CD4-positive, alpha-beta T cell treated with Interleukin-15 for 4 hours (primary cell): ENCODE results near the gene TMEM255B.
"Not testable (repeated sequence)": the region's sequence is repeated elsewhere in the genome, so short reads cannot be mapped to it uniquely, and the experiment has no call there.

Experiments
- DNase-seq: peaks from one replicate; pipeline ENCODE4 v3.0.0-alpha.2; 2020; ENCODE audit warnings: low spot score

The TMEM255B gene

DNA sequence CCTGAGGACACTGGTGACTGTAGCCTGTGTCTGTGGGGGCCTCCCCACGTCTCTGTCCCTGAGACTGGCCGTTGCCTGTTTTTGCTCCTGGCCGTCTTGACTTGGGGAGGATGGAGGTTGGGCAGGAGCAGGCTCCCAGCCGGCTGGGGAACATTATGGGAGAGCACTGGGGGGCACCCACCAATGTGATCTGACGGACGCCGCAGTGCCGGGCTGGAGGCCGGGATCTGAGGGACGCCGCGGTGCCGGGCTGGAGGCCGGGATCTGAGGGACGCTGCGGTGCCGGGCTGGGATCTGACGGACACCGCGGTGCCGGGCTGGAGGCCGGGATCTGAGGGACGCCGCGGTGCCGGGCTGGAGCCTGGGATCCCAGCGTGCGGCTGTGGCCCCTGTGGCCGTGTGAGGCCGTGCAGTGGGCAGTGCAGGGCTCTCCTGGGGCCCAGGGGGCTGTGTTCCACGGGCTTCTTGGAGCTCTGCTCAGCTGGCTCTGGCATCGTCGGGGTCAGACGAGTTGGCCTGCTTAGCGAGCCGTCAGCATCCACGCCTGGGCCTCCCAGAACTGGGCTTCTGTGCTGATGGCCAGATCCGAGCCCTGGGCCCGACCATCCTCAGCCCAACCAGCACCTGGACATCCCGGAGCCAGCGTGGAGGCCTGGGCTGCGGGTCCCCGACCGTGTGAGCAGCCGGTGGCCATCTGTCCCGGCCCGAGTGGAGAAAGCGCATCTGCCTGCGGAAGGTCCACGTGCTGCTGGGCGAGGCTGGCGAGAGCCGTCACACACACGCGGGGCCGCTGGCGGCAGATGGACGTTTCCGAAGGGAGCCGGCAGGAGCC, 59.0 kb downstream of the TMEM255B start:
- no peak for DNase-seq

- DNase-seq, result no peak
These were observed 59.8 kb downstream of the TMEM255B start for GRCh38 chr13:113818700-113819295.

DNA sequence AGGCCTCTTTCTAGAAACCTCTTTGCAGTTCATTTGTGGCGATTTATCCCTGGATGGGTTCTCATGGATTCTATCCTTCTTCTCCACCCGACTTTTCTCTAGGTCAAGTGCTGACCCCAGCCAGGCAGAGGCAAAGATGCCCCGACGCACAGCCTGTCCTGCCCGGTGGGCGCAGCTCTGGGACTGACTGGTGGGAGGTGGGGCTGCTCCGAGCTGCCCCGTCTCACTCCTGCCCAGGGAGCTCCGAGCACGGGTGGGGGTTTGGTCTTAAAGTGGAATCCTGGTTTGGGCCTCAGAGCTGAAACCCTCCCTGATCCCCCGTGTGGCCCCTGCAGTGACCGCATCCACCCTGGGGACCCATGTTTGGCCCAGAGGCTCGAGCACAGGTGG, 60.3 kb downstream of the TMEM255B start:
- no peak for DNase-seq

DNA sequence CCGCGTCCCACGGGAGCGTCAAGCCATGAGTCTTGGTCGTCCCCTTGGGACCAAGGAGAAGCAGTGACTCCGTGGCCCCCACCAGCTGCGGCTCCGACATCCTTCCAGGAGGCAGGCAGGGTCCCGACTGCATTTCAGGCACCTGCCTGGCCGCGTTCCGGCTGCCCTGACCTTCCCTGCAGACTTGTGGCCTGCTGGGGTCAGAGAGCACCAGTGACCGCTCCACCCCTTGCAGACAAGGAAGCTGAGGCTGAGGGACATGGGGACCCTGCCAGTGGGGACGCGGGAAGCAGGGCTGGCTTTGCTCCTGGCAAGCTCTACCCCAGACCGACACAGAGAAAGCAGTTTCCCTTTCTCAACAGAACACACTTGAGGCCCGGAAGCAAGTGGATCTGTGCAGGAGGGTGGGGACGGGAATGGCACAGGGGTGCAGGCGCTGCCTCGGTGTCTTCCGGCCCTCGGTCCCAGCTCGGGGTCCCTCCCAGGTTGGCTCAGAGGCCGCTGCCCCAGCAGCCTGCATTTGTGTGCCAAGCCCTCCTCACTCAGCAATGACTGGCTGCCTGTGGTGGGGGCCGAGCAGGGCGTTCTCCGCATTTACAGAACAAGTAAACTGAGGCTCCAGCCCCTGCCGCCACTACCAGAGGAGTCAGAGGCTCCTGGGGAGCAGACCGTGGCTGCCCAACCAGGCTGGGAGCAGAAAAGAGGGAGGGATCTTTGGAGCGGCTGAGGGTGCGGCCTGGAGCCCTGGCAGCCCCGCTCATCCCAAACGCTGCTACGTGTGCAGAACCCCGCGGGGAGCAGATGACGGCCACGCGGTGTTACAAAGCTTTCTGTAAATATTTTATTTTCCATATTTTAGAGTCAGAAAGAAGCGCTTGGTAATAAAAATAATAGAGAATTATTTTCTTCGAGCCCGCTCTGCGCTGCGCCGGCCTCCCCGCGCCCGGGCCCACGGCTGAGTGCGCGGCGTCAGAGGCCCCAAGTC, 61.0 kb downstream of the TMEM255B start:
- DNase-seq, result no peak

DNA sequence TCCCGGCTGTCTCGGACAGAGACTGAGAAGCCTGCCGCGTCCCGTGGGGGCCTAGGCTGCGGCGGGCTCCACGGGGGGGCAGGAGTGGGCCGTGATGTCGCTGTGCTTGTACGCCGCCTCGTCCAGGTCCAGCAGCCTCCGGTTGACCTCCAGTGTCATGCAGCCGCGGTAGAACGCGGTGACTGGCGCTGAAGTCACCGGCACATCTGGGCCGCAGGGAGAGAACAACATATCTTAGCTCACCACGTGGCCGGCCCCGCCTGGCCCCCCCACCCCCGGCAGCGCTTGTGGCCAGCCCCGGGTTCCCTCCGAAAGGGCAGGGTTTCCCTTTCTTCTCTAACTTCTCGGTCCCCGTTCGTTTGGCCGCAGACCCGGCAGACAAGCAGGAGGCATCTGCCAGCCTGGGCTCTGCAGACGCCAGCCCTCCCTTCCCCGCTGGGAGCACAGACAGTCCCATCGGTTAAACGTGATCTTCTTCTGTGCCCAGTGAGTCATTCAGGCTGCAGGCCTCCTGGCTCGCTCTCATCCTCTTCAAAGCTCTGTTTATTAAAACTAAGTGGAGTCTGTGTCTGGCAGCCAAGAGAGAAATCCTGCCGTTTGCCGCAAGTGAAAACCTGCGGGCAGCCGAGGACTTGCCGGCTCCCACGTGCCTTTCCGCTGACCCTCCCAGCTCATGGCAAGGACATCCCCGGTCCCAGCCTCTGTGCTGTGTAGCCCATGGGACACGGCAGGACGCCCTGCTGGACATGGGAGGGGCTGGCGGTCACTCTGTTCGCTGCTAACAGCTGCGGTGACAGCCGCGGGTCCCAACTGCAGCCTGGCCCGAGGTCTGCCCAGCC, 62.0 kb downstream of the TMEM255B start:
- no peak for DNase-seq

GRCh38 chr13:113821847-113822246, 62.8 kb downstream of the TMEM255B start:
- DNase-seq, result no peak

GRCh38 chr13:113822266-113822665, 63.2 kb downstream of the TMEM255B start:
- DNase-seq, result no peak

DNA sequence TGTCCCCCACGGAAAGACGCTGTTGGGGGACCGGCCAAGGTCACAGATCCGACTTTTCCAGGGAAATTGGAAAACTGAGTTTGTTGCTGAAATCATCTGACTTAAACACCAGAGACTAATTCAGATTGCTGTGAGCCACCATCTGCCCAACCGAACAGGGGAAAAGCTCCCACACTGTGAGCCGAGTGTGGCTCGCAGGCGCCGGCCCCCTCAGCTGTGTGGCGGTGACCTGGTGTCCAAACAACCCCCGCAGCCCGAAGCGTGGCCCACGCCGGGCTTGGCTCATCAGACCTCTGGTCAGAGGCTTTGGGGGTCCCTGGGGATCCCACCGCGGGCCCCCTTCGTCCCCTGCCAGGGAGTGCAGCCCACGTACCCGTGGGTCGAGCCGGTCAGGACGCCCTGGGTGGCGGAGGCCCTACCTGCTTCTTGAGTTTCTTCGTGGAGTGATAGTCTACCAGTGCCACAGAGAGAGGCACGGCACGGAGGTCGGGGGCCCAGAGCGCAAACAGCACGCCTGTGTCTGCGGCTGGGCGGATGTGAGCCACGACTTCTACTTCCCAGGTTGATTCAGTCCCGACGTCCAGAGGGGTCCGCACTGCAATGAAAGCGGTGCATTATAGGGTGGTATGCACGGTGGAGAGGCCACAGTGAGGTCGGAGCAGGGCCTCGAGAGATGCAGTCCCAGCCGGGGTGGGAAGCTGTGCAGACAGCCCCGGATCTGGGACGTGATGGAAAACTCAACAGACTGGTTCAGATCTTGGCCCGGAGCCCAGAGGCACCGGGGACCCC, 64.1 kb downstream of the TMEM255B start:
- DNase-seq, result no peak

- DNase-seq, result no peak
These were observed 64.7 kb downstream of the TMEM255B start for GRCh38 chr13:113823771-113824170.

DNA sequence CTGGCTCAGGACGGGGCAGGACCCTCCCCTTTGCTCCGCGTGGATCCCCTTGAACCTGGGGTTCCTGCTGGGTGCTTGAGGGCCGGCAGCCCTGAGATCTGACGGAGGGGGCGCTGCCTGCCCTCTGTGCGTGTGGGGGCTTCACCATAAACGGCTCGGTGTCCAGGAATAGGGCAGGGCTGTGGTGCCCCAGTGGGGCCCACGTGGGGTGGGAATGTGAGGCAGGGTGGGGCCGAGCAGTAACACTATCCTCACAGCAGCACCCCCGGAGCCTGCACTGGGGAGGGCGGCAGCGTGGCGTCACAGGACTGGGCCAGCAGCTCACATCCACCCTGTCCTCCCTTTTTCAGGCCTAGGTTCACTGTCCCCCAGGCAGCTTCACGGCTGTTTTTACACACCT, 66.8 kb downstream of the TMEM255B start:
- DNase-seq, result no peak

- DNase-seq, result not testable (repeated sequence)
These were observed 67.4 kb downstream of the TMEM255B start for GRCh38 chr13:113826446-113826845.

DNA sequence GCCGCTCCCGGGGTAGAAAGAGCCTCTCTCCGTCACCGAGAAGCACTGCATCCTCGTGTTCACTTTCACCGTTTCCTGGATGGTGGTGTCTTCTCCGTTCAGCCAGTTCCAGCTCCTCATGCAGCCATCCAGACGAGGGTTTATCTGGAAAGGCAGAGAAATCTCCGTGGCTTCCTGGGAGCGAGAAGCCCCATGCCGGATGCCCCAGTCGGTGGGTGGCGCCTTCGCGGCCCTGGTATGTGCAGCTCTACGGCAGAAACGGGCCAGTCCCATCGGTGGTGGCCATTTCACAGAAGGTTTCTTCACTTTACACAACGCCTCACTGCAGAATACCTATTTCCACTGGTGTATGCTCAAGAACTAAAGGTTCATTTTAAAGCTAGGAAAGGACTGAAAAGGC, 68.0 kb downstream of the TMEM255B start:
- no peak for DNase-seq

DNA sequence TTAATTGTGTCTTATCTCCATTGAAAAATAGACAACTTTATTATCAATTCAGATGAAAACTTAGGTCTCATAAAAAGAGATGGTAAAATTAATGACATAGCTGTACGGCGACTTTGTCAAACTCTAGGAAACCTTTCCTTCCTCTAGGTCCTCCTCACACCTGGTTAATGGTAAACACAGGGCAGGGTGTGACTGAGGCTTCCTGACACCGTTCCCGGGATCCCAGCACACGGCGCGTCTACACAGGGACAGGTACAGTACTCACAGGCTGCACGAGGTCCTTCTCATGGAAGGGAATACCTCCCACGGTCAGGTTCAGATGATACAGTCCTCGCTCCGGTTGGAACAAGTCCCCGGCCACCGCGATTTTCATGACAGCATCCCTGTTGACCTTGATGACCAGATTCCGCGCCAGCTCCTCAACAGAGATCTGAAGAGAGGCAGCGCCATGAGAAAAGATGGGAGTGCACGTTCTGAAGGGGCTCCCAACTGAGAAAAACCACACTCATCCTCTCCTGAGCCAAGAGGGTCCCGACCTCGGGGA, 69.3 kb downstream of the TMEM255B start:
- DNase-seq, result no peak

DNA sequence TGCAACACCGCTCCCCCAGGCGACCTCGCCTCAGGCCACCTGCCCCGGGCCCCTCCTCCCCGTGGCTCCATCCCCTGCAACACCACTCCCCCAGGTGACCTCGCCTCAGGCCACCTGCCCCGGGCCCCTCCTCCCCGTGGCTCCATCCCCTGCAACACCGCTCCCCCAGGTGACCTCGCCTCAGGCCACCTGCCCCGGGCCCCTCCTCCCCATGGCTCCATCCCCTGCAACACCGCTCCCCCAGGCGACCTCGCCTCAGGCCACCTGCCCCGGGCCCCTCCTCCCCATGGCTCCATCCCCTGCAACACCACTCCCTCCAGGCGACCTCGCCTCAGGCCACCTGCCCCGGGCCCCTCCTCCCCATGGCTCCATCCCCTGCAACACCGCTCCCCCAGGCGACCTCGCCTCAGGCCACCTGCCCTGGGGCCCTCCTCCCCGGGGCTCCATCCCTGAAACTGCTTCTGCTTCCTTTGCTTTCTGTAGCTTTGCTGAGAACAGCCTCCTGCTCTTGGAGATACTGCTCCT, 71.5 kb downstream of the TMEM255B start:
- not testable (repeated sequence) for DNase-seq

DNA sequence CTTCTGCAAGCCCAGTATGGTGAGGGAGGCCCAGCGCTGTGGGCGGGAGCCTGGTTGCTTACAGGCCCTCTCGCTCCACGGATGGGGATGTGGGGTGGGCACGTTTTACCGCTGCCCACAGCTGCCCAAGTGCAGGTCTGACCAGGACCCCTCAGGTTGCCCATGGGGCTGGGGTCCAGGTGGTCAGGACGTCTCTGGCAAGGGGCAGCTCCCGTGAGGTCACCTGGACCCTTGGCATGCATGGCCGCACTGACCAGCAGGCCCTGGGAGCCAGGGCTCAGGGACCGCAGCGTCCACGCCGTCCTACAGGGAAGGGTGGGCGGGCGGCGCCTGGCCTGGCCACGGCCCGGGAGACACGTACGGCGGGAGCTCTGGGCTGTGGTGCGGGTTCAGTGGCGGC, 72.0 kb downstream of the TMEM255B start:
- no peak for DNase-seq

GRCh38 chr13:113832205-113832604, 73.2 kb downstream of the TMEM255B start:
- no peak for DNase-seq

GRCh38 chr13:113832631-113833030, 73.6 kb downstream of the TMEM255B start:
- DNase-seq, result no peak

DNA sequence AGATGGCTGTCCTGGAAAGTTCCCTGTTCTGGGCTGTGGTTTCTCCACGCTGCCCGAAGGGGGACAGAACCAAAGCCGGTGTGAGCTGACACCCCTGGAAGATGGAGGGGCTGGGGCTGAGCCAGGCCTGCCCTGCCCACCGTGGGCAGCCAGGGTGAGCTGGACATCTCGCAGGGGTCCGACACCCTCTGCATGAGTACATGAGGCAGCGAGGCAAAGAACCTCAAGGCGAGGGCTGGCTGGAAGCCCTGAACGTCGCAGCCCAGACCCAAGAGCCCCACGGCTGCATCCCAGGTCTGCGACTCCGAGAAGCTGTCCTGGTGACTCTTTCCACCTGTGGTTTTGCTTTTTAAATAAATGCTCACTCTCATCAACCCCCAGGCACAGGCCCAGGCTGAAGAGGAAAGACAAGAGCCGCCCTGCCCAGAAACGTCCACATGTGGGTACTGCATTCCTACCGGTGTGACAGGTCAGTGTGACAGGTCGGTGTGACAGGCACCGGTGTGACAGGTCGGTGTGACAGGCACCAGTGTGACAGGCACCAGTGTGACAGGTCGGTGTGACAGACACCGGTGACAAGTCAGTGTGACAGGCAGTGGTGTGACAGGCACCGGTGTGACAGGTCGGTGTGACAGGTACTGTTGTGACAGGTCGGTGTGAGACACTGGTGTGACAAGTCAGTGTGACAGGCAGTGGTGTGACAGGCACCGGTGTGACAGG, 74.2 kb downstream of the TMEM255B start:
- DNase-seq, result no peak

DNA sequence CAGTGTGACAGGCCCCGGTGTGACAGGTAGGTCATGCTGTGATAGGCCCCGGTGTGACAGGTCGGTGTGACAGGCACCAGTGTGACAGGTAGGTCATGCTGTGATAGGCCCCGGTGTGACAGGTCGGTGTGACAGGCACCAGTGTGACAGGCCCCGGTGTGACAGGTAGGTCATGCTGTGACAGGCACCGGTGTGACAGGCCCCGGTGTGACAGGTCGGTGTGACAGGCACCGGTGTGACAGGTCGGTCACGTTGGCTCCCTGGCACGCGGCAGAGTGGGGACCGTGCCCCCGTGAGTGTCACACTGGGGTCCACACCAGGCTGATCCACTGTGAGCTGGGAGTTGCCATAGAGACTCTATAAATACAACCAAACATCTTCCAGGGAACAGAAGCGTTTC, 75.0 kb downstream of the TMEM255B start:
- not testable (repeated sequence) for DNase-seq
